HL-60/S4 (cell line): ENCODE data around the gene MATN3.

Experiments
- in situ Hi-C: fragments of 300-500 bp; cut with MboI; formaldehyde crosslinking; loops from 2 replicates; pipeline ENCODE4 v1.14.3; 2022; ENCODE audit warnings: low sequenced_read_pairs

MATN3 gene

GRCh38 chr2:19942199-19942598 lies 70.3 kb downstream of the MATN3 start:
- in situ Hi-C loops, result no loop called here
